Limb (tissue), 2 donors: ENCODE results near the gene BCORL1.

Experiments used
- DNase-seq, 2 donors: peaks; one replicate each; pipeline ENCODE4 v3.0.0-alpha.2; 2016; ENCODE audit errors: extremely low spot score in 2 of 2

BCORL1 gene

GRCh38 chrX:130057209-130057608, 74.8 kb downstream of the BCORL1 start:
- no peak for DNase-seq

- DNase-seq, result no peak
Observed at GRCh38 chrX:130058652-130059051, 76.2 kb downstream of the BCORL1 start.

- peak; percentile 67 to 89 for DNase-seq
Observed at GRCh38 chrX:130060122-130061069, 78.0 kb downstream of the BCORL1 start.

- DNase-seq, result no peak
Observed at GRCh38 chrX:130066975-130067615, 84.7 kb downstream of the BCORL1 start.

GRCh38 chrX:130071611-130072344, 89.3 kb downstream of the BCORL1 start:
- no peak for DNase-seq

- no peak for DNase-seq
Observed at GRCh38 chrX:130072345-130072740, 89.9 kb downstream of the BCORL1 start.

GRCh38 chrX:130075777-130076176, 93.3 kb downstream of the BCORL1 start:
- no peak for DNase-seq

- peak; percentile 44 to 63 for DNase-seq
Observed at GRCh38 chrX:130079824-130080406, 97.5 kb downstream of the BCORL1 start.

GRCh38 chrX:130080791-130081367, 98.4 kb downstream of the BCORL1 start:
- DNase-seq, result no peak

- no peak for DNase-seq
Observed at GRCh38 chrX:130081421-130082045, 99.1 kb downstream of the BCORL1 start.

GRCh38 chrX:130082244-130083106, 100.0 kb downstream of the BCORL1 start:
- DNase-seq, result no peak

GRCh38 chrX:130083107-130083490, 100.7 kb downstream of the BCORL1 start:
- DNase-seq, result no peak

GRCh38 chrX:130083656-130084382, 101.4 kb downstream of the BCORL1 start:
- no peak for DNase-seq

GRCh38 chrX:130084631-130085237, 102.3 kb downstream of the BCORL1 start:
- no peak for DNase-seq

- no peak for DNase-seq
Observed at GRCh38 chrX:130085551-130086446, 103.4 kb downstream of the BCORL1 start.

GRCh38 chrX:130086447-130087206, 104.2 kb downstream of the BCORL1 start:
- no peak for DNase-seq

GRCh38 chrX:130090364-130090763, 107.9 kb downstream of the BCORL1 start:
- no peak for DNase-seq
